Ascending aorta (tissue), 2 donors: Measurements from ENCODE around the gene IL4R. TPM values are rescaled to one million over a fixed set of nuclear protein-coding genes. Genes with fewer than 3 reads are reported as not detected.

Source experiments
- DNase-seq, 2 donors: peaks; one replicate each; pipeline ENCODE4 v3.0.0-alpha.2; 2019; ENCODE audit warnings: low spot score in 2 of 2
- H3K27ac ChIP-seq, 2 donors: fragments of 200-600 bp; sonication (generic); one replicate each; pipeline ENCODE4 v1.5.1; 2016 to 2017; ENCODE audit warnings: mild to moderate bottlenecking in 1 of 2
- H3K27me3 ChIP-seq: fragments of 200-600 bp; sonication (generic); one replicate; pipeline ENCODE4 v1.5.1; 2017
- H3K36me3 ChIP-seq, 2 donors: fragments of 200-600 bp; sonication (generic); one replicate each; pipeline ENCODE4 v1.5.1; 2016
- H3K4me1 ChIP-seq, 2 donors: fragments of 200-600 bp; sonication (generic); one replicate each; pipeline ENCODE4 v1.5.1; 2016 to 2017; ENCODE audit warnings: mild to moderate bottlenecking in 1 of 2
- H3K4me3 ChIP-seq, 2 donors: fragments of 200-600 bp; sonication (generic); one replicate each; pipeline ENCODE4 v1.5.1; 2016 to 2017; ENCODE audit warnings: mild to moderate bottlenecking in 1 of 2
- H3K9me3 ChIP-seq, 2 donors: fragments of 200-600 bp; sonication (generic); one replicate each; pipeline ENCODE4 v1.5.1; 2016
- CTCF ChIP-seq, 3 experiments: fragments of 200-600 bp in 2 of 3; fragments of 450-650 bp in 1 of 3; sonication (generic) in 2 of 3; IDR thresholded peaks; one replicate each; pipeline ENCODE4 v1.5.1; 2016 to 2019; ENCODE audit warnings: antibody characterized with exemption in 3 of 3, mild to moderate bottlenecking in 1 of 3, moderate library complexity in 1 of 3
- intact Hi-C: fragments of 100-400 bp; cut with DNase I; formaldehyde crosslinking; loops from one replicate; pipeline ENCODE4 v1.15.1; 2023
- total RNA-seq: library from RNA; depleted of rRNA; stranded (reverse); fragments of >200 nt; gene quantifications from one replicate; pipeline ENCODE4 v1.1.0, GENCODE V29; 2016

IL4R gene
- total RNA-seq, 1 donor from 2014 or later = 88.7 TPM

GRCh38 chr16:27361987-27362386 is 48.2 kb downstream of the IL4R start:
- intact Hi-C loops = loop anchor here (2.0 to 10.0 kb wide), 2 partner anchors 23 to 47 kb away; partner anchors contain the start of gene IL4R
- TF ChIP-seq CTCF (IDR thresholded peaks at IDR 0.05) = no peak
- no peak overlapping the region for H3K27ac ChIP-seq
- H3K4me1 ChIP-seq = no peaks in the 10 kb centered on the region
- peaks cover 36 to 64% of the 10 kb centered on the region in 2 donors for H3K36me3 ChIP-seq
- no peak for DNase-seq
- H3K4me3 ChIP-seq = no peak overlapping the region
- H3K9me3 ChIP-seq = no peaks in the 10 kb centered on the region
- H3K27me3 ChIP-seq = no peaks in the 10 kb centered on the region

GRCh38 chr16:27362570-27363245 is 48.9 kb downstream of the IL4R start:
- H3K4me3 ChIP-seq = no peak overlapping the region
- H3K4me1 ChIP-seq = peaks cover 0 to under 1% of the 10 kb centered on the region in 2 donors
- no peak overlapping the region for H3K27ac ChIP-seq
- no peak for DNase-seq
- H3K36me3 ChIP-seq = peaks cover 36 to 56% of the 10 kb centered on the region in 2 donors
- no peaks in the 10 kb centered on the region for H3K27me3 ChIP-seq
- no peaks in the 10 kb centered on the region for H3K9me3 ChIP-seq
- intact Hi-C loops = loop anchor here (2.0 to 10.0 kb wide), 2 partner anchors 24 to 48 kb away; partner anchors contain the start of gene IL4R
- TF ChIP-seq CTCF (IDR thresholded peaks at IDR 0.05) = no peak

- no peak overlapping the region for H3K27ac ChIP-seq
- no peak for DNase-seq
- no peaks in the 10 kb centered on the region for H3K9me3 ChIP-seq
- H3K4me3 ChIP-seq = no peak overlapping the region
- intact Hi-C loops = loop anchor here (2.0 to 10.0 kb wide), 2 partner anchors 24 to 48 kb away; partner anchors contain the start of gene IL4R
- H3K27me3 ChIP-seq = no peaks in the 10 kb centered on the region
- H3K36me3 ChIP-seq = peaks cover 31 to 51% of the 10 kb centered on the region in 2 donors
- peaks cover 0 to 5% of the 10 kb centered on the region in 2 donors for H3K4me1 ChIP-seq
- no peak for TF ChIP-seq CTCF (IDR thresholded peaks at IDR 0.05)
Measured at GRCh38 chr16:27363246-27363632, 49.5 kb downstream of the IL4R start.

- intact Hi-C loops = loop anchor here (2.0 to 10.0 kb wide), 2 partner anchors 25 to 49 kb away; partner anchors contain the start of gene IL4R
- peaks cover 0 to 5% of the 10 kb centered on the region in 2 donors for H3K4me1 ChIP-seq
- H3K27ac ChIP-seq = no peak overlapping the region
- H3K27me3 ChIP-seq = no peaks in the 10 kb centered on the region
- H3K36me3 ChIP-seq = peaks cover 27 to 47% of the 10 kb centered on the region in 2 donors
- DNase-seq = no peak
- no peaks in the 10 kb centered on the region for H3K9me3 ChIP-seq
- H3K4me3 ChIP-seq = no peak overlapping the region
- TF ChIP-seq CTCF (IDR thresholded peaks at IDR 0.05) = no peak
Measured at GRCh38 chr16:27363797-27364196, 50.0 kb downstream of the IL4R start.

- no peak for DNase-seq
- Histone ChIP-seq H3K9me3 (no peaks in the 10 kb centered on the region), H3K36me3 (peaks cover 20 to 39% of the 10 kb centered on the region in 2 donors), H3K4me3 (no peak overlapping the region), H3K27me3 (no peaks in the 10 kb centered on the region), H3K4me1 (peaks cover 0 to 5% of the 10 kb centered on the region in 2 donors), H3K27ac (no peak overlapping the region)
- no peak for TF ChIP-seq CTCF (IDR thresholded peaks at IDR 0.05)
- intact Hi-C loops = loop anchor here (10.0 kb wide), 1 partner anchor 50 kb away; the partner anchor contains the start of gene IL4R
Measured at GRCh38 chr16:27364493-27365141, 50.8 kb downstream of the IL4R start.
